HEK293 (cell line): ENCODE data around the gene CNOT4.

ENCODE experiments used
- CTCF ChIA-PET: fragments of 350-600 bp; formaldehyde crosslinking; extraction: SDS; loops from one replicate; lab custom pipeline; 2021; ENCODE audit warnings: antibody characterized with exemption; lab: Yijun Ruan, JAX
- POLR2A ChIA-PET: fragments of 300-600 bp; formaldehyde crosslinking; extraction: SDS; loops from one replicate; lab custom pipeline; 2020; ENCODE audit warnings: antibody characterized with exemption, inconsistent platforms; lab: Yijun Ruan, JAX
- H3K27ac ChIP-seq: fragments of 200-500 bp; sonication (Bioruptor generic); 2 replicates; pipeline ENCODE4 v1.5.1; 2014; ENCODE audit warnings: low read depth, low read length, control low read depth, inconsistent platforms; ENCODE audit errors: extremely low read depth
- H3K36me3 ChIP-seq, 2 experiments: fragments of 200-500 bp in 1 of 2; sonication (Bioruptor generic) in 1 of 2; 1 replicate in 1 of 2; 2 replicates in 1 of 2; pipeline ENCODE4 v1.5.1; 2014 to 2017; ENCODE audit warnings: inconsistent platforms in 2 of 2, low read length in 2 of 2; ENCODE audit not compliant: control insufficient read depth in 2 of 2, insufficient read depth in 1 of 2
- H3K4me1 ChIP-seq: fragments of 200-500 bp; sonication (Bioruptor generic); 2 replicates; pipeline ENCODE4 v1.5.1; 2014; ENCODE audit warnings: mild to moderate bottlenecking, low read length, inconsistent platforms; ENCODE audit not compliant: control insufficient read depth, insufficient read depth
- H3K4me3 ChIP-seq: 2 replicates; pipeline ENCODE4 v1.5.1; 2011; ENCODE audit warnings: low read depth, mild to moderate bottlenecking, control low read depth, low read length, moderate library complexity
- H3K9me3 ChIP-seq: fragments of 200-500 bp; sonication (Bioruptor generic); 2 replicates; pipeline ENCODE4 v1.5.1; 2014; ENCODE audit warnings: low read depth, low read length, inconsistent platforms; ENCODE audit not compliant: control insufficient read depth, insufficient read depth
- CTCF ChIP-seq: fragments of 450-650 bp; formaldehyde crosslinking; IDR thresholded peaks from 2 replicates; pipeline ENCODE4 v1.5.1; 2016; ENCODE audit warnings: missing biosample characterization, missing genetic modification characterization
- HOXA7 ChIP-seq: sonication (generic); formaldehyde crosslinking; IDR thresholded peaks from 2 replicates; pipeline ENCODE4 v1.8.1; 2022; ENCODE audit warnings: missing genetic modification reagents, borderline replicate concordance
- HOXC10 ChIP-seq: sonication (generic); formaldehyde crosslinking; IDR thresholded peaks from 2 replicates; pipeline ENCODE4 v1.8.1; 2023; ENCODE audit warnings: mild to moderate bottlenecking, missing genetic modification reagents
- KLF10 ChIP-seq: fragments of 450-650 bp; IDR thresholded peaks from 2 replicates; pipeline ENCODE4 v1.5.1; 2018; ENCODE audit warnings: missing biosample characterization, mild to moderate bottlenecking, missing genetic modification characterization
- MYNN ChIP-seq: fragments of 450-650 bp; formaldehyde crosslinking; IDR thresholded peaks from 2 replicates; pipeline ENCODE4 v1.5.1; 2016; ENCODE audit warnings: missing biosample characterization, missing genetic modification characterization, borderline replicate concordance
- PBX3 ChIP-seq: sonication (generic); formaldehyde crosslinking; IDR thresholded peaks from 2 replicates; pipeline ENCODE4 v1.8.1; 2022; ENCODE audit warnings: mild to moderate bottlenecking, moderate library complexity, missing genetic modification reagents
- REPIN1 ChIP-seq: fragments of 450-650 bp; formaldehyde crosslinking; IDR thresholded peaks from 2 replicates; pipeline ENCODE4 v1.5.1; 2017; ENCODE audit warnings: missing biosample characterization, missing genetic modification characterization, low read depth
- SP2 ChIP-seq: fragments of 450-650 bp; formaldehyde crosslinking; IDR thresholded peaks from 2 replicates; pipeline ENCODE4 v1.5.1; 2016; ENCODE audit warnings: missing biosample characterization, missing genetic modification characterization
- SP3 ChIP-seq: fragments of 450-650 bp; formaldehyde crosslinking; IDR thresholded peaks from 2 replicates; pipeline ENCODE4 v1.5.1; 2016; ENCODE audit warnings: missing biosample characterization, missing genetic modification characterization
- ZFHX2 ChIP-seq: fragments of 450-650 bp; formaldehyde crosslinking; conservative IDR thresholded peaks from 2 replicates; pipeline ENCODE4 v1.5.1; 2016; ENCODE audit warnings: missing biosample characterization, missing genetic modification characterization
- ZNF114 ChIP-seq: fragments of 450-650 bp; formaldehyde crosslinking; IDR thresholded peaks from 2 replicates; pipeline ENCODE4 v1.5.0; 2017; ENCODE audit warnings: missing biosample characterization, missing genetic modification characterization
- ZNF148 ChIP-seq: fragments of 450-650 bp; formaldehyde crosslinking; IDR thresholded peaks from 2 replicates; pipeline ENCODE4 v1.5.0; 2017; ENCODE audit warnings: missing biosample characterization, missing genetic modification characterization, borderline replicate concordance
- ZNF324 ChIP-seq: fragments of 450-650 bp; formaldehyde crosslinking; IDR thresholded peaks from 2 replicates; pipeline ENCODE4 v1.5.1; 2016; ENCODE audit warnings: missing biosample characterization, missing genetic modification characterization
- ZNF416 ChIP-seq: fragments of 450-650 bp; formaldehyde crosslinking; IDR thresholded peaks from 2 replicates; pipeline ENCODE4 v1.5.1; 2016; ENCODE audit warnings: missing biosample characterization, missing genetic modification characterization
- ZNF521 ChIP-seq: fragments of 450-650 bp; formaldehyde crosslinking; IDR thresholded peaks from 2 replicates; pipeline ENCODE4 v1.5.1; 2017; ENCODE audit warnings: missing biosample characterization, mild to moderate bottlenecking, missing genetic modification characterization
- ZNF555 ChIP-seq: fragments of 450-650 bp; formaldehyde crosslinking; conservative IDR thresholded peaks from 2 replicates; pipeline ENCODE4 v1.5.1; 2017; ENCODE audit warnings: missing biosample characterization, mild to moderate bottlenecking, missing genetic modification characterization, inconsistent platforms
- ZNF558 ChIP-seq: fragments of 450-650 bp; formaldehyde crosslinking; IDR thresholded peaks from 2 replicates; pipeline ENCODE4 v1.5.1; 2016; ENCODE audit warnings: missing biosample characterization, missing genetic modification characterization
- ZNF600 ChIP-seq: fragments of 450-650 bp; formaldehyde crosslinking; IDR thresholded peaks from 2 replicates; pipeline ENCODE4 v1.5.1; 2016; ENCODE audit warnings: missing biosample characterization, missing genetic modification characterization
- ZNF626 ChIP-seq: fragments of 450-650 bp; sonication (Bioruptor Pico); formaldehyde crosslinking; IDR thresholded peaks from 2 replicates; pipeline ENCODE4 v1.5.1; 2018; ENCODE audit warnings: missing biosample characterization, missing genetic modification characterization, inconsistent platforms
- ZNF791 ChIP-seq: fragments of 450-650 bp; formaldehyde crosslinking; IDR thresholded peaks from 2 replicates; pipeline ENCODE4 v1.5.1; 2016; ENCODE audit warnings: missing biosample characterization, missing genetic modification characterization
- ZNF837 ChIP-seq: fragments of 450-650 bp; formaldehyde crosslinking; IDR thresholded peaks from 2 replicates; pipeline ENCODE4 v1.5.1; 2016; ENCODE audit warnings: missing biosample characterization, missing genetic modification characterization
- ZSCAN23 ChIP-seq: fragments of 450-650 bp; formaldehyde crosslinking; IDR thresholded peaks from 2 replicates; pipeline ENCODE4 v1.5.1; 2016; ENCODE audit warnings: missing biosample characterization, missing genetic modification characterization
- ZSCAN30 ChIP-seq: fragments of 450-650 bp; IDR thresholded peaks from 2 replicates; pipeline ENCODE4 v1.5.1; 2018; ENCODE audit warnings: missing biosample characterization, mild to moderate bottlenecking, missing genetic modification characterization, moderate library complexity

Gene CNOT4

DNA sequence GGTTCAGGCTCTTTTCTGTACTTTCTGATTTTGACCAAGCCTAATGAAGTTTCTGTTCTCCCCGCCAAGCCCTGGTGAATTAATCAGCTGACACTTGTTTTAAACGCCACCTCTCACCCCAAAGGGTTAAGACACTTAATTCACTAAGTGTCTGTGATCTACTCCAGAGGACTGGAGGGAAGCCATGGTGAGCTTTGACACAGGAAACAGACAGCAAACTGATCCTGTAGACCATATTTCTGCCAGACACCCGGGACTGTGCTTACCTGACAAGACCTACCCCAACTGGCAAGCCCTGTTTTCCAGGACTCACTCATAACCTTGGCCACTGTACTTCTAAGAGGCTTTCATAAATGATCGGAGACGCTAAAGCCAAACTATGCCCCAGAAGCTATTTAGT is 150.3 kb downstream of the CNOT4 start:
- H3K27ac ChIP-seq = no peak overlapping the region
- no peaks in the 10 kb centered on the region for H3K9me3 ChIP-seq
- POLR2A ChIA-PET = no interaction called here
- H3K36me3 ChIP-seq = peaks cover 0 to 19% of the 10 kb centered on the region in 2 experiments; a peak in 1 of 3 replicates
- no peak for TF ChIP-seq ZNF837 (tag by site-specific recombination)
- no peak for TF ChIP-seq SP3
- no peak for TF ChIP-seq HOXA7
- TF ChIP-seq ZSCAN30 (tag by site-specific recombination) = no peak
- no peak for TF ChIP-seq ZNF558 (tag by site-specific recombination)
- TF ChIP-seq ZNF791 (tag by site-specific recombination) = no peak
- no peak for TF ChIP-seq ZFHX2 (tag by site-specific recombination)
- no peak for TF ChIP-seq ZSCAN23
- no peak for TF ChIP-seq ZNF324 (tag by site-specific recombination)
- TF ChIP-seq ZNF416 (tag by site-specific recombination) = no peak
- no peak for TF ChIP-seq ZNF600
- no peak for TF ChIP-seq PBX3 (CRISPR knock-in tag)
- no peak for TF ChIP-seq ZNF148 (tag by site-specific recombination)
- no peak for TF ChIP-seq HOXC10 (CRISPR knock-in tag)
- no peaks in the 10 kb centered on the region for H3K4me1 ChIP-seq
- CTCF ChIA-PET = interaction anchor here (0.6 to 0.7 kb wide), 3 partner anchors 24 to 82 kb away, joined by 3 to 4 read pairs (median 4); no protein-coding TSS in a partner anchor
- H3K4me3 ChIP-seq = no peak overlapping the region

DNA sequence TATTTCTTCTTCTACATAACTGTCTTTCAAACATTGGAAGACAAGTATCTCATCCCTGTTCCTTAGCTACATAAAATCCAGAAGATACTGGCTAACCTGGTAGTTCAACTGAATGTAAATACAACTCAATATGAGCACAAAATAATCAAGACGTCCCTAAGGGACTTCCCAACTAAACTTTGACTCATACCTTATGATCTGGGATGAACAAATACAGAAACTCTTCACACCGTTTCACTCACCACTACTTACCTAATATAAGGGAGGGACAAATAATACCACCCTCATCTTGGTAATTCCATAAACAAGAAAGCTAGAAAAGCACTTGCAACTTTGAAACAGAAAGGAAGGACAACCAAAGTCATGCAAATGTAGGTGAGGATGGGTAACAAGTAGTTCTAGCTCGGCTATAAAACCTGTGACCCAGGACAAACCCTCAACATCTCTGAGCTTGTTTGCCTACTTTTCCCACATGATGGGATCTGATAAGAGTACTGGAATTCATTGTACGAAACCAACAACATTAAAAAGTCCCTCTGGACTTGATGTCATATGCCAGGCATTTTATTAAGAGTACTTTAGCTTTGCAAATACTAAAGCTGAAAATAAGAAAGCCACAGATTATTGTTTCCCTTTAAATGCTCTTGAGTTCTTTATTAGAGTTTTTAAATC is 154.4 kb downstream of the CNOT4 start:
- no peak overlapping the region for H3K27ac ChIP-seq
- no peaks in the 10 kb centered on the region for H3K9me3 ChIP-seq
- CTCF ChIA-PET = interaction anchor here (0.6 to 0.7 kb wide), 2 partner anchors 29 to 170 kb away, joined by 3 read pairs; no protein-coding TSS in a partner anchor
- H3K4me3 ChIP-seq = no peak overlapping the region
- POLR2A ChIA-PET = no interaction called here
- no peaks in the 10 kb centered on the region for H3K36me3 ChIP-seq
- no peak for TF ChIP-seq SP2 (tag by site-specific recombination)
- no peak for TF ChIP-seq ZNF626 (tag by site-specific recombination)
- no peak for TF ChIP-seq ZNF521 (tag by site-specific recombination)
- TF ChIP-seq REPIN1 (tag by site-specific recombination) = no peak
- no peak for TF ChIP-seq KLF10
- TF ChIP-seq ZNF555 (tag by site-specific recombination) = no peak
- no peak for TF ChIP-seq CTCF (tag by site-specific recombination)
- no peak for TF ChIP-seq ZNF114 (tag by site-specific recombination)
- no peak for TF ChIP-seq MYNN (tag by site-specific recombination)
- H3K4me1 ChIP-seq = no peaks in the 10 kb centered on the region
